ENCODE results near the gene PPDPF. TPM values are rescaled to one million over a fixed set of nuclear protein-coding genes. Genes with fewer than 3 reads are reported as not detected.
A peak's percentile ranks its signal among the peaks of the same experiment; 100 is the strongest.

Gene PPDPF
- total and polyA plus RNA-seq, 3 experiments from 2014 or later: 137 to 218 (median 207) TPM

GRCh38 chr20:63544958-63545516, 24.5 kb downstream of the PPDPF start:
- no peak overlapping the region for H3K27ac Mint-ChIP-seq
- peaks cover 0 to 4% (median 0%) of the 10 kb centered on the region in 5 donors for H3K9me3 Mint-ChIP-seq
- CTCF ChIA-PET: no interaction called here
- Histone ChIP-seq H3K9me3 (ENCODE audit: low read length) (no peaks in the 10 kb centered on the region), H3K4me3 (ENCODE audit: low read length) (no peak overlapping the region), H3K27ac (ENCODE audit: low read depth, low read length) (no peak overlapping the region), H3K36me3 (ENCODE audit: insufficient read depth, low read length) (no peaks in the 10 kb centered on the region), H3K27me3 (ENCODE audit: insufficient read depth, low read length, poor library complexity, severe bottlenecking) (no peaks in the 10 kb centered on the region), H3K4me1 (ENCODE audit: insufficient read depth, low read length) (no peaks in the 10 kb centered on the region)
- H3K4me3 Mint-ChIP-seq: no peak overlapping the region
- H3K4me1 Mint-ChIP-seq: peaks cover 0 to 4% (median 0%) of the 10 kb centered on the region in 3 donors
- peaks cover 0 to 2% (median 0%) of the 10 kb centered on the region in 3 donors for H3K36me3 Mint-ChIP-seq
- POLR2A ChIA-PET: no interaction called here
- H3K27me3 Mint-ChIP-seq: peaks cover 6 to 7% of the 10 kb centered on the region in 2 donors
- DNase-seq: no peak

- Mint-ChIP-seq H3K9me3 (peaks cover 0 to 4% (median 0%) of the 10 kb centered on the region in 5 donors), H3K27ac (no peak overlapping the region), H3K4me3 (no peak overlapping the region), H3K36me3 (peaks cover 0 to 2% (median 0%) of the 10 kb centered on the region in 3 donors), H3K27me3 (peaks cover 8% of the 10 kb centered on the region in 2 donors), H3K4me1 (peaks cover 0 to 4% (median under 1%) of the 10 kb centered on the region in 3 donors)
- H3K4me1 ChIP-seq (ENCODE audit: insufficient read depth, low read length): no peaks in the 10 kb centered on the region
- H3K4me3 ChIP-seq (ENCODE audit: low read length): no peak overlapping the region
- POLR2A ChIA-PET: no interaction called here
- no peaks in the 10 kb centered on the region for H3K9me3 ChIP-seq (ENCODE audit: low read length)
- DNase-seq: no peak
- CTCF ChIA-PET: interaction anchor here (1.2 kb wide), 1 partner anchor 9 kb away, joined by 5 read pairs; the partner anchor contains the start of gene PTK6
- H3K27ac ChIP-seq (ENCODE audit: low read depth, low read length): no peak overlapping the region
- H3K27me3 ChIP-seq (ENCODE audit: insufficient read depth, low read length, poor library complexity, severe bottlenecking): no peaks in the 10 kb centered on the region
- H3K36me3 ChIP-seq (ENCODE audit: insufficient read depth, low read length): no peaks in the 10 kb centered on the region
These were observed 25.2 kb downstream of the PPDPF start for GRCh38 chr20:63545814-63546213.

- Mint-ChIP-seq H3K9me3 (peaks cover 0 to 4% (median 0%) of the 10 kb centered on the region in 5 donors), H3K4me1 (peaks cover 3 to 9% (median 4%) of the 10 kb centered on the region in 3 donors), H3K36me3 (peaks cover 0 to 2% (median 0%) of the 10 kb centered on the region in 3 donors), H3K4me3 (no peak overlapping the region), H3K27me3 (peaks cover 8 to 13% of the 10 kb centered on the region in 2 donors), H3K27ac (no peak overlapping the region)
- POLR2A ChIA-PET: no interaction called here
- CTCF ChIA-PET: interaction anchor here (1.2 kb wide), 1 partner anchor 9 kb away, joined by 5 read pairs; the partner anchor contains the start of gene PTK6
- Histone ChIP-seq H3K4me3 (ENCODE audit: low read length) (no peak overlapping the region), H3K27me3 (ENCODE audit: insufficient read depth, low read length, poor library complexity, severe bottlenecking) (no peaks in the 10 kb centered on the region), H3K4me1 (ENCODE audit: insufficient read depth, low read length) (no peaks in the 10 kb centered on the region), H3K36me3 (ENCODE audit: insufficient read depth, low read length) (no peaks in the 10 kb centered on the region), H3K27ac (ENCODE audit: low read depth, low read length) (no peak overlapping the region), H3K9me3 (ENCODE audit: low read length) (no peaks in the 10 kb centered on the region)
- no peak for DNase-seq
These were observed 25.8 kb downstream of the PPDPF start for GRCh38 chr20:63546256-63546955.

- no peak for DNase-seq
- Histone ChIP-seq H3K36me3 (ENCODE audit: insufficient read depth, low read length) (no peaks in the 10 kb centered on the region), H3K27me3 (ENCODE audit: insufficient read depth, low read length, poor library complexity, severe bottlenecking) (no peaks in the 10 kb centered on the region), H3K9me3 (ENCODE audit: low read length) (no peaks in the 10 kb centered on the region), H3K27ac (ENCODE audit: low read depth, low read length) (no peak overlapping the region), H3K4me3 (ENCODE audit: low read length) (no peak overlapping the region), H3K4me1 (ENCODE audit: insufficient read depth, low read length) (peaks cover 4% of the 10 kb centered on the region)
- Mint-ChIP-seq H3K36me3 (peaks cover 0 to 2% (median 0%) of the 10 kb centered on the region in 3 donors), H3K4me3 (peak overlapping the region in 1 of 7 donors; percentile 36), H3K9me3 (peaks cover 0 to 4% (median 0%) of the 10 kb centered on the region in 5 donors), H3K4me1 (peaks cover 3 to 10% (median 4%) of the 10 kb centered on the region in 3 donors), H3K27ac (no peak overlapping the region), H3K27me3 (peaks cover 8 to 13% of the 10 kb centered on the region in 2 donors)
- CTCF ChIA-PET: interaction anchor here (1.0 to 1.2 kb wide), 2 partner anchors 9 to 10 kb away, joined by 3 to 5 read pairs; partner anchors contain the start of gene PTK6
- POLR2A ChIA-PET: no interaction called here
These were observed 26.6 kb downstream of the PPDPF start for GRCh38 chr20:63546956-63547724.

GRCh38 chr20:63547725-63548480, 27.3 kb downstream of the PPDPF start, which contains the start of gene SRMS:
Gene SRMS, minus strand, starts transcription at chr20:63547749. Its CDS starts 286 bp downstream, at chr20:63547463.
- peak within 1 kb of the TSS in 1 of 7 donors; percentile 36 for H3K4me3 Mint-ChIP-seq
- CTCF ChIA-PET: interaction anchor here (1.0 kb wide), 1 partner anchor 10 kb away, joined by 3 read pairs; no protein-coding TSS in a partner anchor
- no peak for DNase-seq
- Histone ChIP-seq H3K27ac (ENCODE audit: low read depth, low read length) (no peak within 1 kb of the TSS), H3K27me3 (ENCODE audit: insufficient read depth, low read length, poor library complexity, severe bottlenecking) (no peaks in the 10 kb centered on the region), H3K4me1 (ENCODE audit: insufficient read depth, low read length) (peaks cover 11% of the 10 kb centered on the region), H3K36me3 (ENCODE audit: insufficient read depth, low read length) (no peaks in the 10 kb centered on the region), H3K9me3 (ENCODE audit: low read length) (no peaks in the 10 kb centered on the region), H3K4me3 (ENCODE audit: low read length) (no peak within 1 kb of the TSS)
- peaks cover 0 to 4% (median 0%) of the 10 kb centered on the region in 5 donors for H3K9me3 Mint-ChIP-seq
- POLR2A ChIA-PET: no interaction called here
- H3K27ac Mint-ChIP-seq: no peak within 1 kb of the TSS
- H3K36me3 Mint-ChIP-seq: peaks cover 0 to 2% (median 0%) of the 10 kb centered on the region in 3 donors
- peaks cover 10 to 13% of the 10 kb centered on the region in 2 donors for H3K27me3 Mint-ChIP-seq
- H3K4me1 Mint-ChIP-seq: peaks cover 8 to 17% (median 10%) of the 10 kb centered on the region in 3 donors

- H3K27me3 ChIP-seq (ENCODE audit: insufficient read depth, low read length, poor library complexity, severe bottlenecking): no peaks in the 10 kb centered on the region
- no peak overlapping the region for H3K4me3 ChIP-seq (ENCODE audit: low read length)
- Mint-ChIP-seq H3K36me3 (peaks cover 0 to 2% (median 0%) of the 10 kb centered on the region in 3 donors), H3K27me3 (peaks cover 10 to 13% of the 10 kb centered on the region in 2 donors), H3K4me3 (no peak overlapping the region), H3K4me1 (peaks cover 12 to 23% (median 14%) of the 10 kb centered on the region in 3 donors), H3K27ac (no peak overlapping the region), H3K9me3 (peaks cover 0 to 4% (median 0%) of the 10 kb centered on the region in 5 donors)
- H3K4me1 ChIP-seq (ENCODE audit: insufficient read depth, low read length): peaks cover 16% of the 10 kb centered on the region
- no peaks in the 10 kb centered on the region for H3K9me3 ChIP-seq (ENCODE audit: low read length)
- no peak overlapping the region for H3K27ac ChIP-seq (ENCODE audit: low read depth, low read length)
- POLR2A ChIA-PET: no interaction called here
- H3K36me3 ChIP-seq (ENCODE audit: insufficient read depth, low read length): no peaks in the 10 kb centered on the region
- CTCF ChIA-PET: interaction anchor here (1.0 kb wide), 1 partner anchor 11 kb away, joined by 3 read pairs; no protein-coding TSS in a partner anchor
- DNase-seq: no peak
These were observed 28.0 kb downstream of the PPDPF start for GRCh38 chr20:63548542-63548941.

GRCh38 chr20:63549019-63549418, 28.5 kb downstream of the PPDPF start:
- Mint-ChIP-seq H3K36me3 (no peaks in the 10 kb centered on the region), H3K27me3 (peaks cover 10 to 13% of the 10 kb centered on the region in 2 donors), H3K4me1 (peaks cover 12 to 23% (median 14%) of the 10 kb centered on the region in 3 donors), H3K27ac (no peak overlapping the region), H3K9me3 (peaks cover 0 to 4% (median 0%) of the 10 kb centered on the region in 5 donors), H3K4me3 (no peak overlapping the region)
- Histone ChIP-seq H3K27ac (ENCODE audit: low read depth, low read length) (no peak overlapping the region), H3K4me3 (ENCODE audit: low read length) (no peak overlapping the region), H3K4me1 (ENCODE audit: insufficient read depth, low read length) (peaks cover 16% of the 10 kb centered on the region), H3K36me3 (ENCODE audit: insufficient read depth, low read length) (no peaks in the 10 kb centered on the region), H3K27me3 (ENCODE audit: insufficient read depth, low read length, poor library complexity, severe bottlenecking) (no peaks in the 10 kb centered on the region), H3K9me3 (ENCODE audit: low read length) (no peaks in the 10 kb centered on the region)
- ChIA-PET POLR2A (no interaction called here), CTCF (no interaction called here)
- DNase-seq: no peak

All from CD8-positive, alpha-beta memory T cell (primary cell).